OCI-LY3 (cell line): ENCODE results near the gene PSMB1.
A peak's percentile ranks its signal among the peaks of the same experiment; 100 is the strongest.

Experiments
- EZH2phosphoT487 ChIP-seq: fragments of 200-600 bp; shearing (Covaris generic); IDR thresholded peaks from 2 replicates; pipeline ENCODE4 v1.6.1; 2018; ENCODE audit warnings: antibody characterized with exemption, mixed run types, low read depth
- TF ChIP-seq, protein P1 (sequence below): fragments of 200-600, 300-600 bp; sonication (generic); IDR thresholded peaks from 2 replicates; pipeline ENCODE4 v1.5.1; 2014; ENCODE audit warnings: antibody characterized with exemption, low read length, low read depth

DNA sequence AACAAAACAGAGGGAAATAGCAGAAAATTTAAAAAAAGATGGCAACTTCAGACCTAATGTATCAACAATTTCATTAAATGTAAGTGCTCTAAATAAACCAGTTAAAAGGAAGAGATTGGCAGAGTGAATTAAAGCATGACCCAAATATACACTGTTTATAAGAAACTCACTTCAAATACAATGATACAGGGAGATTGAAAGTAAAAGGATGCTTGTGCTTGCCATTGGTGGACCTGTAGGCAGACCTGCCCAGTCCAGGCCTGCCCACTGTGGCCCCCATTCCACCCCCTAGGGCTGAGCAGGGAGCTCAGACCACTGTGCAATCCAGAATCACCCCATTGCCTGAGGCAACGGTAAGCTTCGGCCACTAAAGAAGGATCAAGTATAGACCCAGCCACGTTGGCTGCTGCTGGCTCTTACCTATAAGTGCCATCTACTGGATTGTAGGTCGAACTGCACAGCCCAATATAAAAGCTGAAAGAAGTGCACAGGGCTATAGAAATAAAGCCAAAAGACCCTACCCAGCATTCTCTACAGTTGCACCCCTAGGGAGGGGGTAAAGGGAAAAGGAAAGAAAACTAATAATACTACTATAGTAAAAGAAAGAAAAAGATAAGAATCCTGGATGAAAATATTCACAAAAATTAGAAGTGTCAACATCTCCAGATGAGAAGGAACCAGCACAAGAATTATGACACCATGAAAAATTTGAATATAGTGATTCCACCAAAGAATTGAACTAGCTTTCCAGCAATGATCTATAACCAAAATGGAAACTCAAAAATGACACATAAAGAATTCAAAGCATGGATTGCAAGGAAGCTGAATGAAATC lies 36.1 kb downstream of the PSMB1 start:
- TF ChIP-seq, protein P1, sequence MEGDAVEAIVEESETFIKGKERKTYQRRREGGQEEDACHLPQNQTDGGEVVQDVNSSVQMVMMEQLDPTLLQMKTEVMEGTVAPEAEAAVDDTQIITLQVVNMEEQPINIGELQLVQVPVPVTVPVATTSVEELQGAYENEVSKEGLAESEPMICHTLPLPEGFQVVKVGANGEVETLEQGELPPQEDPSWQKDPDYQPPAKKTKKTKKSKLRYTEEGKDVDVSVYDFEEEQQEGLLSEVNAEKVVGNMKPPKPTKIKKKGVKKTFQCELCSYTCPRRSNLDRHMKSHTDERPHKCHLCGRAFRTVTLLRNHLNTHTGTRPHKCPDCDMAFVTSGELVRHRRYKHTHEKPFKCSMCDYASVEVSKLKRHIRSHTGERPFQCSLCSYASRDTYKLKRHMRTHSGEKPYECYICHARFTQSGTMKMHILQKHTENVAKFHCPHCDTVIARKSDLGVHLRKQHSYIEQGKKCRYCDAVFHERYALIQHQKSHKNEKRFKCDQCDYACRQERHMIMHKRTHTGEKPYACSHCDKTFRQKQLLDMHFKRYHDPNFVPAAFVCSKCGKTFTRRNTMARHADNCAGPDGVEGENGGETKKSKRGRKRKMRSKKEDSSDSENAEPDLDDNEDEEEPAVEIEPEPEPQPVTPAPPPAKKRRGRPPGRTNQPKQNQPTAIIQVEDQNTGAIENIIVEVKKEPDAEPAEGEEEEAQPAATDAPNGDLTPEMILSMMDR = peak; percentile 63
- TF ChIP-seq EZH2phosphoT487 = no peak
